ENCODE data around the gene ETV3L. TPM values are rescaled to one million over a fixed set of nuclear protein-coding genes. Genes with fewer than 3 reads are reported as not detected.
A peak's percentile ranks its signal among the peaks of the same experiment; 100 is the strongest.

The ETV3L gene
- total and polyA plus RNA-seq, 2 experiments from 2014 or later, result not detected

- peak overlapping the region; percentile 87 for H3K4me3 Mint-ChIP-seq
- peaks cover 35% of the 10 kb centered on the region for H3K4me1 Mint-ChIP-seq
- peak overlapping the region; percentile 39 for H3K27ac Mint-ChIP-seq
Observed at GRCh38 chr1:157047062-157047410, 52.6 kb downstream of the ETV3L start.

More at GRCh38 chr1:157047062-157047410, 52.6 kb downstream of the ETV3L start:
- no peak for TF ChIP-seq REST (IDR thresholded peaks at IDR 0.05; ENCODE audit: unreplicated experiment)
- TF ChIP-seq ZNF462 (CRISPR knock-in tag; IDR thresholded peaks at IDR 0.05), result no peak
- TF ChIP-seq EZH2 (IDR thresholded peaks at IDR 0.05; ENCODE audit: low read depth, unreplicated experiment), result no peak
- TF ChIP-seq CREB1 (CRISPR knock-in tag; IDR thresholded peaks at IDR 0.05; ENCODE audit: low read depth), result no peak
- TF ChIP-seq NANOG (IDR thresholded peaks at IDR 0.05; ENCODE audit: borderline replicate concordance), result no peak
- no peak for TF ChIP-seq ZNF331 (CRISPR knock-in tag; IDR thresholded peaks at IDR 0.05; ENCODE audit: low read depth)
- TF ChIP-seq JUNB (IDR thresholded peaks at IDR 0.05; ENCODE audit: unreplicated experiment), result no peak
- TF ChIP-seq ZNF114 (CRISPR knock-in tag; IDR thresholded peaks at IDR 0.05), result no peak
- TF ChIP-seq EZH2phosphoT487 (IDR thresholded peaks at IDR 0.05; ENCODE audit: unreplicated experiment), result no peak
- TF ChIP-seq ETS1 (IDR thresholded peaks at IDR 0.05), result no peak
- TF ChIP-seq CTCF (conservative IDR thresholded peaks at IDR 0.05; ENCODE audit: low read depth in 2 of 2), result no peak
- no peak for TF ChIP-seq POLR2AphosphoS5 (IDR thresholded peaks at IDR 0.05; ENCODE audit: low read depth)
- TF ChIP-seq STAT1 (IDR thresholded peaks at IDR 0.05; ENCODE audit: unreplicated experiment), result no peak
- no peaks in the 10 kb centered on the region for H3K36me3 ChIP-seq (ENCODE audit: insufficient read depth)
- H3K4me1 ChIP-seq (ENCODE audit: insufficient read depth), result peaks cover 35% of the 10 kb centered on the region
- H4K20me1 ChIP-seq (replicated peaks; ENCODE audit: insufficient read depth), result peaks cover 9% of the 10 kb centered on the region; the same call in 1 of the 2 replicates
- peaks cover 4% of the 10 kb centered on the region; the same call in 1 of the 2 replicates for H3F3A ChIP-seq (replicated peaks; ENCODE audit: low read depth)
- H3K9me3 Mint-ChIP-seq, result peaks cover 8% of the 10 kb centered on the region; the same call in 2 of the 3 replicates
- H3K9me2 ChIP-seq (ENCODE audit: insufficient read depth), result no peaks in the 10 kb centered on the region
- H3K27me3 Mint-ChIP-seq (ENCODE audit: insufficient read depth, low read depth, poor library complexity), result peaks cover 13% of the 10 kb centered on the region
- H3K27me3 ChIP-seq (ENCODE audit: insufficient read depth), result no peaks in the 10 kb centered on the region
- H3K79me2 ChIP-seq (replicated peaks; ENCODE audit: insufficient read depth), result peaks cover 32% of the 10 kb centered on the region
- peak overlapping the region; percentile 53; the same call in 1 of the 2 replicates for H3K27ac ChIP-seq (ENCODE audit: low read depth)
- H2AFZ ChIP-seq, result no peak overlapping the region
- H3K36me3 Mint-ChIP-seq (ENCODE audit: low read depth), result peaks cover 3% of the 10 kb centered on the region; the same call in 2 of the 3 replicates
- DNase-seq (ENCODE audit: low spot score), result peak; percentile 61
- no peak overlapping the region for H3K4me3 ChIP-seq
- H3K4me2 ChIP-seq, result peak overlapping the region; percentile 5; the same call in 1 of the 2 replicates
- ATAC-seq, result peak; percentile 8; the same call in 2 of the 3 replicates
